ENCODE results near the gene FRA10AC1. TPM values are rescaled to one million over a fixed set of nuclear protein-coding genes. Genes with fewer than 3 reads are reported as not detected.

The FRA10AC1 gene
- total RNA-seq, 4 donors from 2014 or later: 14.1 to 25.5 (median 16.1) TPM

DNA sequence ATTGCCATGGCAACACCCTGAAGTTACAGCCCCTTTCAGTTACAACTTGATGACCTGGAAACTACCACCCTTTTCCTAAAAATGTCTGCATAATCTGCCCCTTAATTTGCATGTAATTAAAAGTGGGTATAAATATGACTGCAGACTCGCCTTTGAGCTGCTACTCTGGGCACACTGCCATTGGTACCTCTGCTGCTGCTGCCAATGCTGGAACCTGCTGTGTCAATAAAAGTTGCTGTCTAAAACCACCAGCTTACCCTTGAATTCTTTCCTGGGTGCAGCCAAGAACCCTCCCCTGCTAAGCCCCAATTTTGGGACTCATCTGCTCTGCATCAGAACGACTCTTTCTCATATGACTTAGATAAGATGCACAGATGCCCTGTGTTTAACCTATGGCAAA, 10.2 kb upstream of the FRA10AC1 start:
- H3K36me3 ChIP-seq: no peaks in the 10 kb centered on the region
- 76 to 80% methylated on average over 2 of the region's 2 CpGs for WGBS, 2 donors
- H3K4me3 ChIP-seq: no peak overlapping the region
- H3K4me1 ChIP-seq: no peaks in the 10 kb centered on the region
- H3K9me3 ChIP-seq: no peaks in the 10 kb centered on the region
- no peak for DNase-seq (ENCODE audit: low spot score in 2 of 2)
- no peak overlapping the region for H3K27ac ChIP-seq
- no peak for TF ChIP-seq POLR2A (IDR thresholded peaks at IDR 0.05)
- TF ChIP-seq, protein P1, sequence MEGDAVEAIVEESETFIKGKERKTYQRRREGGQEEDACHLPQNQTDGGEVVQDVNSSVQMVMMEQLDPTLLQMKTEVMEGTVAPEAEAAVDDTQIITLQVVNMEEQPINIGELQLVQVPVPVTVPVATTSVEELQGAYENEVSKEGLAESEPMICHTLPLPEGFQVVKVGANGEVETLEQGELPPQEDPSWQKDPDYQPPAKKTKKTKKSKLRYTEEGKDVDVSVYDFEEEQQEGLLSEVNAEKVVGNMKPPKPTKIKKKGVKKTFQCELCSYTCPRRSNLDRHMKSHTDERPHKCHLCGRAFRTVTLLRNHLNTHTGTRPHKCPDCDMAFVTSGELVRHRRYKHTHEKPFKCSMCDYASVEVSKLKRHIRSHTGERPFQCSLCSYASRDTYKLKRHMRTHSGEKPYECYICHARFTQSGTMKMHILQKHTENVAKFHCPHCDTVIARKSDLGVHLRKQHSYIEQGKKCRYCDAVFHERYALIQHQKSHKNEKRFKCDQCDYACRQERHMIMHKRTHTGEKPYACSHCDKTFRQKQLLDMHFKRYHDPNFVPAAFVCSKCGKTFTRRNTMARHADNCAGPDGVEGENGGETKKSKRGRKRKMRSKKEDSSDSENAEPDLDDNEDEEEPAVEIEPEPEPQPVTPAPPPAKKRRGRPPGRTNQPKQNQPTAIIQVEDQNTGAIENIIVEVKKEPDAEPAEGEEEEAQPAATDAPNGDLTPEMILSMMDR (IDR thresholded peaks at IDR 0.05): no peak
- TF ChIP-seq EP300 (IDR thresholded peaks at IDR 0.05): no peak
- H3K27me3 ChIP-seq: no peaks in the 10 kb centered on the region

DNA sequence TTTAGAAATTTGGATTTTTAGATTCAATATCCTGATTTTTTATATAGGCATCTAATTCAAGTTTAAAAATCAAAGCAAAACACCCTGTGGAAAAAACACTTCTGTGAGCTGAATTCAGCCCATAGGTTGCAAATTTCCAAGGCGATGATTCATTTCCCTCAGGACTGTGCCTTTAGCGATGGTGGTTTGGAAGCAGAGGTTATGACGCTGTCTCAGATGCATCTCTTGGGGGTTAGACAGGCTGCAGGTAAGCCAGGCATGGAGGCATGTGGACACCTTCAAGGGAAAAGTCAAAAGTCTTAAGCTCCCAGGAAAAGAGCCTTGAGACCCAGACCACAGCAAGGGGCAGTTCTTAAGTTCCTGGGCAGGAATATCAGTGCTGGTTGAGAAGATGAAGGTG, 9.5 kb upstream of the FRA10AC1 start:
- no peaks in the 10 kb centered on the region for H3K9me3 ChIP-seq
- no peaks in the 10 kb centered on the region for H3K36me3 ChIP-seq
- no peaks in the 10 kb centered on the region for H3K4me1 ChIP-seq
- H3K27me3 ChIP-seq: no peaks in the 10 kb centered on the region
- no peak overlapping the region for H3K27ac ChIP-seq
- no peak for DNase-seq (ENCODE audit: low spot score in 2 of 2)
- TF ChIP-seq EP300 (IDR thresholded peaks at IDR 0.05) (no peak), POLR2A (IDR thresholded peaks at IDR 0.05) (no peak)
- TF ChIP-seq, protein P1 (IDR thresholded peaks at IDR 0.05): no peak
- H3K4me3 ChIP-seq: no peak overlapping the region
- 43 to 68% methylated on average over 3 of the region's 3 CpGs for WGBS, 2 donors

DNA sequence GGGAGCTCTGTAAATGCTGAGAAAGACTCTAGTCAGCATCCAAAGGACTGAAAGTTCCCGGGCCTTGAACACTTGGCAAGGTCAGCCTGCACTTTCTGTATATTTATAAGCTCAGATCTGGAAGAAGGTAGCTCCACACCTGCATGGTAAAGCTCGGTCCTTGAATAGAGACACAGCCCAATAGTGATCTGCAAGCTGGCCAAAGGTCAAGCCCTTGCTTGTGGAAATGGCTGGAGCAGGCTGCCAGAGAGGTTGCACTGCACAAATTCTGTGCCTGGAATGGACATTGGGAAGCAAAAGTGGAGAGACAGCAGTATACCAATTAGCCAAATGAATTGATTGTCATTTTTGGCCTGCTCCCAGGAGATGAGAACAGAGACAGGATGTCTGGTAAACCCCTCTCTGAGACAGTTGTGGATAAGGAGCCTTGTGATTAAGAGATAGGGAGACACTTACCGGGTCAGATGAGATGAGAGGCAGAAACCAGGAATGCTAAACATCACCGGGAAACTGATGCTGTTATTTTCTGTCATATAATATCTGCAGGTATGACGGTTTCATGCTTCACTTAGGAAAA, 8.0 kb upstream of the FRA10AC1 start:
- Histone ChIP-seq H3K27me3 (no peaks in the 10 kb centered on the region), H3K9me3 (no peaks in the 10 kb centered on the region), H3K4me1 (no peaks in the 10 kb centered on the region), H3K36me3 (no peaks in the 10 kb centered on the region), H3K27ac (no peak overlapping the region), H3K4me3 (no peak overlapping the region)
- WGBS, 2 donors: 63 to 71% methylated on average over 5 of the region's 5 CpGs
- DNase-seq (ENCODE audit: low spot score in 2 of 2): no peak
- TF ChIP-seq, protein P1 (IDR thresholded peaks at IDR 0.05): no peak
- TF ChIP-seq POLR2A (IDR thresholded peaks at IDR 0.05): no peak
- no peak for TF ChIP-seq EP300 (IDR thresholded peaks at IDR 0.05)

DNA sequence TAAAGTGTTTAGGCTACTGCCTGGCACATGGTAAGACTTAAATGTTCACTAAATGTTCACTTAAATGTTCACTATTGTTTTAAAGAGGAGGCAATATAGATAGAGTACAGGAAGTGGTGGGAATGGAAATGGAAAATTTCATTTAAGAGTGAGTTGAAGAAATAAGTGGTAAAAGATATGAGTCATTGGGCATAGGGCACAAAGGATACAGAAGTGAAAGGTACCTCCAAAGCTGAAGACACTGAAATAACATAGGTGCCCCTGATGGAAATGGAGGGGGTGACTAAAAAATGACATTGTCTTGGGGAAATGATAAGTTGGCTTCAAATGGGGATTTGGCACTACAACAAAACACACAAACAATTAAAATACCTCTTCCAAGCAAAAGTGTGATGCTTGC, 5.2 kb upstream of the FRA10AC1 start:
- H3K36me3 ChIP-seq: no peaks in the 10 kb centered on the region
- no peak for TF ChIP-seq POLR2A (IDR thresholded peaks at IDR 0.05)
- TF ChIP-seq EP300 (IDR thresholded peaks at IDR 0.05): no peak
- TF ChIP-seq, protein P1 (IDR thresholded peaks at IDR 0.05): no peak

DNA sequence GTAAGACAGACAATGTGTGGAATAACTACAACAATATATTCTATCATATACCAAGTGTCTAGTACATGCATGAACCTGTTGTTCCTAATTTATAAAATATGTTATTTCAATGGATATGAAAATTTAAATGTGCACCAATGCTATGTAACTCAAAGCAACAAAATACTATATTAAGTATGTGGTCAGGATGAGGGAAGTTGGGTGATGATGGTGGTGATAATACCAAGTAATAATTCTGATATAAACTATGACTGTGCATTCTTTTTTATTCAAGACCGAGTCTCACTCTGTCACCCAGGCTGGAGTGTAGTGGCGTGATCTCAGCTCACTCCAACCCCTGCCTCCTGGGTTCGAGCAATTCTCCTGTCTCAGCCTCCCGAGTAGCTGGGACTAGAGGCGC, 2.1 kb upstream of the FRA10AC1 start:
- DNase-seq (ENCODE audit: low spot score in 2 of 2): no peak
- H3K4me3 ChIP-seq: no peak overlapping the region
- no peaks in the 10 kb centered on the region for H3K9me3 ChIP-seq
- peaks cover 0 to 34% (median 6%) of the 10 kb centered on the region in 4 donors for H3K4me1 ChIP-seq
- no peak overlapping the region for H3K27ac ChIP-seq
- TF ChIP-seq, protein P1 (IDR thresholded peaks at IDR 0.05): no peak
- TF ChIP-seq EP300 (IDR thresholded peaks at IDR 0.05) (no peak), POLR2A (IDR thresholded peaks at IDR 0.05) (no peak)
- no peaks in the 10 kb centered on the region for H3K27me3 ChIP-seq
- 90 to 92% methylated on average over 5 of the region's 5 CpGs for WGBS, 2 donors
- H3K36me3 ChIP-seq: peaks cover 0 to 2% (median 0%) of the 10 kb centered on the region in 3 donors

More for the DNA sequence above, 5.2 kb upstream of the FRA10AC1 start:
- DNase-seq (ENCODE audit: low spot score in 2 of 2): no peak
- Histone ChIP-seq H3K4me1 (peaks cover 0 to 10% (median 2%) of the 10 kb centered on the region in 4 donors), H3K27ac (no peak overlapping the region), H3K9me3 (no peaks in the 10 kb centered on the region), H3K27me3 (no peaks in the 10 kb centered on the region), H3K4me3 (no peak overlapping the region)

Data from tibial nerve (tissue), 4 donors.